NCI-H2227 (cell line): ENCODE results near the gene LRGUK.
"Not testable (repeated sequence)": the region's sequence is repeated elsewhere in the genome, so short reads cannot be mapped to it uniquely, and the experiment has no call there.

Source experiments
- DNase-seq: peaks from one replicate; lab custom pipeline; 2025; ENCODE audit not compliant: unreplicated experiment; lab: John Stamatoyannopoulos, UW

Gene LRGUK

DNA sequence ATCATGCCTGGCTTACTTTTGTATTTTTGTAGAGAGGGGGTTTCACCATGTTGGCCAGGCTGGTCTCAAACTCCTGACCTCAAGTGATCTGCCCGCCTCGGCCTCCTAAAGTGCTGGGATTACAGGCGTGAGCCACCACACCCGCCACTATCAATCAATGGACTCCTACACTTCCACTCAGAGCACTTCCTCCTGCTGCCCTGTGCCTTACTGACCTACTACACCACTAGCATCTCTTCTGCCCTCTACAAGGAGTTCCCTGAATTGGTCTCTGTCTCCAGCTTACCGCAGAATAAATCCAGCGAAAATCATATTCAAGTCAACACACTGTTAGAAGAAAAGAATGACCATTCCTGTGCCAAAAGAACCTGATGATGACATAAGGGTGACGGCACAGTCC lies 168.8 kb downstream of the LRGUK start:
- DNase-seq: not testable (repeated sequence)

GRCh38 chr7:134297489-134297888 lies 170.3 kb downstream of the LRGUK start:
- no peak for DNase-seq

DNA sequence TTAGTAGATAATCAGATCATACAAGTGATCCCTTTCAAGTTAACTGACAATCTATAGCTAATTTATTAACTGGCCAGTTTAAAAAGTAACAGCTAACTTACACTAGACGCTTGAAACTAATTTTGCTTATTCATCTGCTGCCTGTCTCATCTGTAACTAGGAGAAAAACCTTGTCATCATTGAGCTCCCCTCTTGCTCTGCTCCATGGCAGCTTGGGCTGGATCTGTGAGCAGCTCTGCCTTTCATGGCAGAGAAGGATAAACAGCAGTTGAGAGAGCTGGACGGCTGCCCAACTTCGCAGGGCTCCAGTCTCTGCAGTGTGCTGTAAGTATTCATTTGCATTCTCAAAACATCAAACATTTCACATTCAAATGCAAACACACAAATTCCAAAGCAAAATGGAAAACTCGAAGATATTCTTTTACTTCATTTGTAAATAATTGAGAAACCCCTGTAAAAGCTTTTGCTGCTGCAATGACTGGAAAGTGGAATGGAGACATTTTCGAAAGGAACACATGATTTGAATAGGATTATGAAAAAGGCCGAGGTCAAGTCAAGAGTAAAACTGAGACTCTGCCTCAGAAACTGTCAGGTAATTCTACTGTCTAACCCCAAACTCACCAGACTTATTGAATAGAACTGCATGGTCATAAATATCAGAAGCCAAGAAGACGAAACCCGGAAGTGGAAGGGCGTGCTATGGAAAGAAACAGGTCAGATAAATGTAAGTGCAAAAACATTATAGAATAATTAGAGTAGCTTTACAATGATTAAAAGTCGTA lies 172.0 kb downstream of the LRGUK start:
- peak; percentile 22 for DNase-seq

- no peak for DNase-seq
Observed at GRCh38 chr7:134300988-134301387, 173.8 kb downstream of the LRGUK start.

- no peak for DNase-seq
Observed at GRCh38 chr7:134301592-134301991, 174.5 kb downstream of the LRGUK start.

DNA sequence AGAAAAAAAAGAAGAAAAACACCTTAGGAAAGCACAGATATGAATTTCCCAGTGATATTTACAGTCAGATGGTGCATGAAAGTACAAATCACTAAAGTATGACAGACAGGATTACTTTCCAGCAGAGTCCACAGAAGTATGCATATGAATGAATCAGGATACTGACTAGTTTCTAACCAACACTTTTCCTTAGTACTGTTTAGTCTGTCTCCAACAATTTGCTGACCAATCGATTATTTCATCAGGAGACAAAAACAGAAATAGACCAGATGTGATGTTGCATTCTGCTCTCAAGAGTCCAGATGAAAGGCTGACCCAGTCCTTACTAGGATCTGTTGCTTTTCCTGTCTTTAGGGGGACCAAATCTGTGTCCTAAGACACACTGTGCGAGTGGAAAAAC lies 175.0 kb downstream of the LRGUK start:
- no peak for DNase-seq

- DNase-seq: no peak
Observed at GRCh38 chr7:134307320-134307719, 180.2 kb downstream of the LRGUK start.

GRCh38 chr7:134308548-134308947 lies 181.4 kb downstream of the LRGUK start:
- DNase-seq: no peak

DNA sequence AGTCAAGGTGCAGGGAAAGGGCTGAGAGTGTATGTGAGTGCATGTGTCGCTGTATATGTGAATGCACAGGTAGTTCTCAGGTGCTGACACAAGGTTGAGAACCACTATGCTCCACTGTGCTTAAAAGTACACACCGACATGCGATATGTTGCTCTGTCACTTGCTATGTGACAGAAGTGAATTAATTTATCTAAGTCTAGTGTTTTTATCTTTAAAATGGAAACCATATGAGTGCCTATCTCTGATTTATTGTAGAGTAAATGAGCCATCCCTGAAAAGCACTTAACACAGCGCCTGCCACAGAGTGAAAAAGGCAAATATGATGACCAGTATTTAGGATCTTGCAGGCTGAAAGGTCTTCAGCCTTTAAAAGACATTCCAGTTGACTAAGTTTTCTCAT lies 184.7 kb downstream of the LRGUK start:
- DNase-seq: no peak

- no peak for DNase-seq
Observed at GRCh38 chr7:134312717-134313116, 185.6 kb downstream of the LRGUK start.

DNA sequence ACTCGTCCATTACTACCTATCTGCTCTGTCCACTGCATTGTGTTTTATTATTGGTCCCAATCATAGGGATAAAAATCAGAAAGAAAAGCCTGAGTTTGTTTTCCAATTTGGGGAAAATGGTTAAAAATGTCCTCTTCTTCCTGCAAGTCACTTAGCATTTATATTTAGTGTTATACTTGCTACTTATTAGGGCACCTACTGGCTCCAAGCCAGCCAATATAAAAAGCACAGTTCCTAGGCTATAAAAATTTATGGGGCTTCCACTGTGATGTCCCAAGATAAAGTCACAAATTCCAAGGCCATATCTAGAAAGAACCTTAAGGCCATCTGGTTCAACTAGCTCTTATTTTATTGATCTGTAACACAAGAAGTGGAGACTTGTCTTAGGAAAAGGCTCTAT lies 186.4 kb downstream of the LRGUK start:
- no peak for DNase-seq
